Stimulated activated CD4-positive, alpha-beta T cell treated with anti-CD3 and anti-CD28 coated beads, TNF-alpha, amount 100 ng/mL, for 48 hours (primary cell): ENCODE data around the gene NREP.

ENCODE experiments used
- DNase-seq, 3 donors: peaks; one replicate each; pipeline ENCODE4 v3.0.0-alpha.2; 2020; ENCODE audit warnings: low read depth in 3 of 3

NREP gene

DNA sequence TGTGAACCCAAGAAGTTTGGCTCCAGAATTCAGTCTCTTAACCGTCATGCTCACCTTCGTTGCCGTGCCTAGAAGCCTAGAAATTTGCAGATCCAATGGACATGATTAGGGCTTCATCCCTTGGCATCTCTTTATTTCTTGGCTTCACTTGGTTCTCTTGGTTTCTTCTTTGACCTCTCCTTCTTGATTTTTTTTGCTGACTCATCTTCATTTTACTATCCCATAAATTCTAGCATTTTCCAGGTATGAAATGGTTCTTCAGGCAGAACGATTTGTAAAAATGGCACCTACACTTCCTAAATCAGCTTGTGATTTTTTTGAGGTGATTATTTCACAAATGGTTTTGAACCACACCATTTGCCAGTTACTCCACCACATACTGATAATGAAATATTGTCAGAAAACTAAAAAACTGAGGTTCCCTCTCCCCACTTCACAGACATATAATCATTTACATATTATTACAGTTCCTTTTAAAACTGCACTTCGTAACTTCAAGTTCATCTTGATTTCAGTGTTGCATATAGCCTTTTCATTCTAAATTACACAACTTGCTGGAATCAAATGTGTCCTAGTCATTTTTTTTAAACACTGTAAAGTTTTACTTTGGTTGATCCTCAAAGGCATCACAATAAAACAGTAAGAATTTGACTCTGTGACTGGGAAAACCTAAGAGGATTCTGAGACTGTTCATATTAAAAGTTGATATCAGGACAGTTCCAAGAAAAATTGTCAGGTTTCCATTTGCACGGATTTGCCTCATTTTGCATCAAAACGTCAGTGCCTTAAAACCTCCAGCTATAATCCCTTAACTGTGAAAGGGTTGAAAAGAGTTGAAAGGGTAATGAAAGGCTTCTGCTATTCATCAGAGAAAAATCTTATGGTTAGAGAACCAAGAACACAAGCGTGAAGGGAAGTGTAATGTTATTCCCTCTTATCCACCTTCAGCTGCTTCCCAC, 8.9 kb upstream of the NREP start:
- no peak for DNase-seq

DNA sequence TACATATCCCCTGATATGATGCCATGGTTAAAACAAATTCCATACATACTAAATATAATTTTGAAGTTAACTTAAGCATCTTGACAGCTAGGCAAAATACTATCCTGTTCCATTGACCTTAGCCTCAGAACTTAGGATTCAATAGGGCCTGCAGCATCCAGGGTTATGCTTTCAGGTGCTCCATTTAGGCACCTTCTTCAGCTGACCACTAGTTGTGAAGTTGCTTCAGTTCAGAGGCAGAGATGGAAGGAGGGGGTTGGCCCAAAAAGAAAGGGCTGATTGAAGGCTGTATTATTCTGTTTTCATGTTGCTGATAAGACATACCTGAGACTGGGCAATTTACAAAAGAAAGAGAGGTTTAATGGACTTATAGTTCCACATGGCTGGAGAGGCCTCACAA, 7.0 kb upstream of the NREP start:
- DNase-seq: no peak

DNA sequence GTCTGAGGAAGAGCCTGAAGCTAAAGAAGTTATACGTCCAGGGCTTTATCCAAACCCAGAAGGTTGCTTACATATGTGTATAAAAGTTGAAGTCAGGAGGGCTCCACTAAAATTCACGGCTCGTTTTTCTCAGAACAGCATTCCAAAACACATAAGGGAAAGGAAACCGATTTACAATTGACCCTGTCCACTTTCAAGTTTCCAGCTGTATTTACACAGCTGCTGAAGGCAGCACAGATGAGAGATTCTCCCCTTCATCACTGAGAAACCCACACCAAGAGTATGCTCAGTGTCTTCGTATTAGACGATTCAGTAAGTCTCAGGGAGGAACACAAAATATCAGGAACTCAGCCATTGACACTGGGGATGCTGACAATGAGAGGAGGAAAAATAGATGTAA, 5.9 kb upstream of the NREP start:
- no peak for DNase-seq

DNA sequence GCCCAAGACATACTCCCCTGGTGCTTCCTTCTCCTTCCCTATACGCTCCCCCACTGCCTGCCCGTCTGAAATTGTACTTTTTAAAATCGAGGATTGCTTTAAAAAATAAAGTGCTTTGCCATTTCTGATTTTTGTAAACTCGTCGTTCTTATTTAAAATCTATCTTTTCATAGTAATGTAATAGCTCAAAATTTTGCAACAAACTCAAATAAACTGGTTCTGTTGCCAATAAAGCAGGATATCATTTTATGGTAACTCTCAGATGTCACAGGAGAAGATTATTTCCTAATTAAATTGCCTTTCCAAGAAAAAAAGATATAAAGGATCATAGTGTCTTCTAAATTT, 1.3 kb upstream of the NREP start:
- no peak for DNase-seq

DNA sequence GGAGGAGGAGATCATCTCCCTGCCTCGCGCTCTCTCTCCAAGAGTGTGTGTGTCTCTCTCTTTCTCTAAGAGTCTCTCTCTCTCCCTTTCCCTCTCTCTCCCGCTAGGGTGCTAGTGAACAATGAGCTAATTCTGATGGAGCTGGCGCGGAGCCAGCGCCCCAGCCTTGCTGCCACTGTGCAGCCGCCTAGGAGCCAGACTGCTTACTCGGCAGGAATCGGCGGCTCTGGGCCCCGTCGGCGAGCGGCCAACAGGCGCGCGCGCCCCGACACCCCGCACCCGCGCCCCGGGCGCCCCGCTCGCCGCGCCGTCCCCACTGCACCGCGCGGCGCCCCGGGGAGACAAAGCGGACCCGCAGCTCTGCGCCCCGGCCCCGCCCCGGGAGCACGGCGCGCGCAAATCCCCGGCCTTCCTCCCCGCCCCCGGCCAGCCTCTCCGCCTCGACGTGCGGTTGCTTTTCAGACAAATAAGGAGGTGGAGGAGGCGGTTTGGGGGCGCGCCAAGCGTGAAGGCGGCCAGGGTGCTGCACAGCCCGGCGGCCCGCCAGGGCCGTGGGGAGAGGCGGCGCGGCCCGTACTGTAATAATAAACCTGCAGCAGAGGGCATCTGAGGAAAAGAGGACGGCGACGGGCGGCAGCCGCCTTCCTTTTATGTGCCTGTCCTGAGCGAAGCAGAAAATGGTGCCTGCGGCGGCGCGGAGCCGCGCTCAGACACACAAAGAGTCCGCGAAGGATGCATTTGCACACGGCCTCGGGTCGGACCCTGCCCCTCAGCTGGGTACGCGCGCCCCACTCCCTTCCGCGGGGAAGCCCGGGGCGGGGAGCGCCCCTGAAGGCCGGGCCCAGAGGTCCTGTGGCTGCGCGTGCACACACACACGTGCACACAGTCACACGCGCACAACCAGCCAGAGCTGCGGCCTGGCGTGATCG, 625 bp upstream of the NREP start:
- DNase-seq: peak; percentile 46 to 69 (median 68)

DNA sequence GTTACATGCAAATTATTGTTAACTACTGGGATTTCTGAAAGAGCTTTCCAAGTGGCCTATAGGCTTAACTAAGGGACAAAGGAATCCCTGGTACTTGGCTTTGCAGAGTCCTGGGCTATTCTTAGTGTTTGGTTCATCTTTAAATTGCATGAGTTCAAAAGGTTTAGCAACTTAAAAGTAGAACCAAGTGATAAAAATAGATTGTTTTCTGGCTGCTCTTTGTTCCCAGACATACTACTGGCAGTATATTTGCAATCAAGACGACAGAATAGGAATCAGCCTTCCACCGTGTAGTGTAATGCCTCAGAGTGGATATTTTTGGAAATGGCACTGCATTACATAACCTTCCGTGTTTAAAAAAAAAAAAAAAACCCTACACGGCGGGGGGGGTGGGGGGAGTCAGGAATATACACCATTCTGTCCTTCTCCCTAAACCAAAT, 1.0 kb downstream of the NREP start:
- DNase-seq: no peak

DNA sequence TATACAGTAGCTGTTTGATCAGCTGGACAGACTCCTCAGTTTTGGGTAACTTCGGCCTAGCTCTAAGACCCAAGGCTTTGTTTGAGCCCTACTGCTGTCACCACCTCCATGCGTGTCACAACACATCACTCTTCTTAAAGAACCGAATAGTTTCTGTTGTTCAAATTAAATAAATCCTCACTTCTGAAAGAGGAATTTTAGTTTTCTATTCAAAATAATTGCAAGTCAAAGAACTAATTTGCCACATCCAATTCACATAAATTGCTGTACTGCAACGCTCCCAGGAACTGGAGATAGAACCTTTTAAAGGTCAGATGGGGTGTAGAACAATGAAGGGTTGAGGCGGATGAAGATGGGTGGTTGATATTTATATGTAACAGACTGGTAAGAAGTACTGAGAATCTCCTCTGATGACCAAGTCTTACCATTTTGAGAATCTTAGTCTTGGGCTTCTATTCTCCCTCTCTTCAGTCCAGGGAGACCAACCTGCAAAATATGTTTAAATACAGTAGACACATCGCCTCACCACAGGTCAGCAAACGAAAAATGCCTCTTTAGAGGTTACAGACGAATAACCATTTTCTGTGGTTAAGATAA, 1.6 kb downstream of the NREP start:
- no peak for DNase-seq

DNA sequence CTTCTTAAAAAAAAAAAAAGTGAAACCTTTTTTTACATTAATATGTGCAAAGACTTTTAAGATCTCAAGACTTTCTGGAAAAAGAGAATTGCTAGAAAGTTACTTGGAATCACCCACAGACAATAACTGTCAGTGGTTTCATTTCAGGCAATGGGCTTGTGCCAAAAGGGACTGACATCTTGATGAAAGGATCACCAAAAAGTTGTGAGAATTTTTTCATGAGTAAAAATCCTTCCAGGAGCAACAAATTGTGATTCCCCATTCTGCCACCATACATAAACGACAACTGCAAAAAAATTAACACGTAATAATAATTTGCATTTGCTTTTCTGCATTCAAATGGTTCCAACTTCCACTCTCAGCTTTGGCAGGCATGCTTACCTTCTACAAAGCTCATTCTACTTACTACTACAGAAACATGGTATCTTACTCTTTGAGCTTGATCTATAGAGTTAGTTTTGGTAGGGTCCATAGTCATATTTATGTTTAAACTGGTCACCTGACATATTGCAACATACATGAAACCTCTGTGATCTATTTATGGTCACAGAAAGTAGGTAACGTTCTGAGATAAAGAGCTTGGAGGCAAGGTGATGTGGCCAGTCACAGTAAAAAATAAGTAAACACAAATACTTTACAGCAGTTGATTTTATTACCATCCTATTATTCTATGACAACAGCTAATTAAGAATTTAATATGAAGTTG, 3.0 kb downstream of the NREP start:
- no peak for DNase-seq

DNA sequence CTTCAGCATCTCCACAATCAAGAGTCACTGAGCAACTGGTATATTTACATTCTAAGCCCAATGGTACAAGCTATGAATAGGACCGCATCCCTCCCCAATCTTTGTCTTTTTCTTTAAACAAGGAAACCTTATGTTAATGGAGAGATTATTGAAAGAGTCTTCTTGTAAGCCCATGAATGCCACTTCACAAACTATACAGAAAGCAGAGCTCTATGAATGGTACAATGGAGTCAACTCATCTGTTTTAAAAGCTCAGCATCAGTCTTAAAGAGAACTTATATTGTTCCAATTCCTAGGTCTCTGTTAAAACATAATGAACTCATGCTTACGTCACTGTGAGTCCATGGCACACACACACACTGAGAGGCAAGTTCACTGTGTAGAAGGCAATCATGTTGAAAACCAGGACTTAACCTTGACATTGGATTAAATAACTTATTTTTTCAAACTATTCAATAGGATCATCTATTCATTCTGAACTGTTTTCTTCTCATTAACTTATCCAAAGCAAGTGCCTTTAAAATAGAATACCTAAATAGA, 4.5 kb downstream of the NREP start:
- no peak for DNase-seq

DNA sequence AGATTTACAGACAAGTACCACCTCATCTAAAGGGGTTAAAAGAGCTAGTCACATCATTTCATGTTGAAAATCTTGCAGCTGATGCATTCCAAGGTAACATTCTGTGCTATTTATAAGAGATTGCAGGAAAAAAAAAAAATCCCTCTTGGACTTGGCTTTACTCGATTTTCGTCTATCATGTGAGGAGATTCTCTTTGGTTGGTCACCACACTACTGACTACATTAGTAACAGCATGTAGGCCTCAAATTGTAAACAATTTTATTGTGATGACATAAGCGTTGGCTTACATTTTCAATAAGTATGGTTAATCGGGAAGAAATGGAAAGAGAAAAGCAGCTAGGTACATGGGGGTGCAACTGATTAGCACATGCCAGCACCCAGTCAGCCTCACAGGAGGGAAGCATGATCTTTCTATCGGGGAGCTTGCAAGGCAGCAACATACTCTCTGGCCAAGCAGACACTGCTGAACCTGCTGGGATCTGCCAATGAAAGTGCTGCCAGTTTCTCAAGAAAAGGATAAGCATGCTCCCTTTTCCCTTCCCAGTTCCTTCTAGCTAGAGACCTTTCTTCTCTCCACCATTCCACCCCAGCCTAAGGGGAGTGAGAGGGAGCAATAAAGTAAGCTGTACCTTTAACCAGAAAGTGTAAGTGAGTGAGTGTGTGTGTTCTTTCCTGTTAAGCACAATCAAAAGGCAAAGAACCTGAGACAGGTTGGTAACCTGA, 7.5 kb downstream of the NREP start:
- DNase-seq: no peak

DNA sequence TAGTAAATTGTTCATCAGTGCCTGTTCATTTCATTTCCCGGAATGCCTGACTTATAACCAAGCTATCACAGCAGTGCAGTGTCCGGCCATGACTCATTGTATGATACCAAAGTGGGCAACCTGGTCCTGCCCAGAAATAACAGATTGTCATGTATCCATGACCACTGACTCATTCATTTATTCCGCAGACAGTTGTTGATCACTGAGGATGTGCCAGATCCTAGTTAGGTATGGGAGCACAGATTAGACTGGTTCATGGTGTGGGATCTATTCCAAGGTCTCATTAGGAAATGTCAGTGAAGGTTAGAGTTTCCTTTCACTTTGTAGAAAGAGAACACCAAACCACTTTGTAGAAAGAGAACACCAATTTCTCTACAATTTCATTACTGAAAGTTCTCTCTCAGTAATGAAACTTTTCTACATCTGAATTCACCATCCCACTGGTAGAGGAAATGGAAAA, 8.7 kb downstream of the NREP start:
- DNase-seq: no peak

DNA sequence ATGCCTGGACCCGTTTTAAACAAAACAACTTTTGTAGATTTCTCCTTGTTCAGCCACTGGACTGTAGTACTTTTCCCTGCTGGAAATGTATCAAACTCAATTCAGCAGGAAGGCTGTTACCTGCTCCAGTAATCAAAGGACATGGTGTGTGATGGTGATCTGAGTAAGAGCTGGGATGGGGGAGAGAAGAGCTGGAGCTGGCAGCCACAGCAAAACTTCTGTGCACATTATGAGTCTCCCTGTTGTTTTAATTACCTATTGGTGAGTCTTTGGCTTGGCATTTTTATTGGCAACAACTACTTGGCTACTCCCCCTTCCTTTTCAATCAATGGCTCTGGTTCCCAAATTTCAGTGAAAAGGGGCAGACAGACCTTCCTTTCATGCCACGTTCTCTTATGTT, 9.7 kb downstream of the NREP start:
- no peak for DNase-seq

DNA sequence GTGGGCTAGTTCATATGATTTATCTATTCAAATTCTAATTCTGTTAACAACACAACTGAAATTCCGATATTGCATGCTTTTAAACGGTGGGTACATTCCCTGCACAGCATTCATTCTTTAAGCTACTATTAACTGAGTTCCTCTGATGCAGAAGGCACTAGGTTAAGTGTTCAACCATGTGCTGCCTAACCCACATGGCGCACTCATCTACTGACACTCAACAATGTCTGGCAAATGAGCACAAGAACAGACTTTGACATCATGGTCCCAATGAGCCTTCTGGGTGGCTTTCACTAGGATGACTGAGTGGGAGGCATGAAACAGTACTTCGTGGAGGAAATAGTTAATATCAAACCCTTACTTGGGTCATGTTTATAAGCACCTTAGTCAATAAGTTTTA, 10.2 kb downstream of the NREP start:
- DNase-seq: no peak

DNA sequence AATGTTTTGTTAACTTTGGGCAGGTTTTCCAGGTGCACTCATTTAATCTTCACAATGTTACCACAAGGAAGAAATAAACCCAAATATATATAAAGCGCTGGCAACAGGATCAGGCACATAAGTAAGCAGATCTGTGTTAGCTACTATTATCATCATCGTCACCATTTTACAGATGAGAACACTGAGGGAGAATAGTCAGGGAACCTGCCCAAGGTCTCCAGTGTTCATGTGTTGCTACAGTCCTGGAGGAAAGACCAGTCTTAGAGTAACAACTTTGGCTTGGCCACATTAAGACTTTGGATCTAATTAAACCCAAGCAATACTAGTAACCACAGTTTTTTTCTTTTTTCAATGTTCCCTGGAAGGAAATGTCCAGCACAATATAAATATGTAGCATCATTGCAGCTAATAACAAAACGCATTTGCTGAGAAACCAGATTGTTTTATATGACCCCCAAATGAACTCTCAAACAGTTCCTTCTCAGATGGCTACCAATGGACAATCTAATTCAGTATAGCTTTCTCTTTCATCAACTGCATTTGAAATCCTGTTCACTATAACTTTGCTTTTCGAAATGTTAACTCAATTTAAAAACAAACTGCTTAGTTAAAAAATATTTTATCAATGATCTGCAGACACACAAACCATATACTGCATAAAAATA, 11.8 kb downstream of the NREP start:
- DNase-seq: no peak

DNA sequence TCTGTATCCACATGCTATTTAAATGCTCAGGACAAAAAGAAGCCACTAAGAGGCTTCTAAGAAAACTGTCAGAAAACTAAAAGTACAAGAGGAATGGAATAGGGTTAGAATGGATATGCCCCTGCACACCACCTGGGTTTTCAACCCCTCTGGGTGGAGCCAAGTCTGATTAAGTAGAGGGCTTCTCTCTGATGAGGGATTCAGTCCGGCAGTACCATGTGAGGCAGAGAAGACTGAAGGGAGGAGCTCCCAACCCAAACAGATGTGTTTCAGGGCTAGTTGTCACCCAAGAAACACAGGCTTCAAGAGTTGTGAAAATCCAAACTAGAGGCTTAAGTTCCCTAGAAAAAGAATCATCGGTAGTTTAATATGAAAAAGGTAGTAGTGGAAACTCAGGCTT, 12.5 kb downstream of the NREP start:
- DNase-seq: no peak

DNA sequence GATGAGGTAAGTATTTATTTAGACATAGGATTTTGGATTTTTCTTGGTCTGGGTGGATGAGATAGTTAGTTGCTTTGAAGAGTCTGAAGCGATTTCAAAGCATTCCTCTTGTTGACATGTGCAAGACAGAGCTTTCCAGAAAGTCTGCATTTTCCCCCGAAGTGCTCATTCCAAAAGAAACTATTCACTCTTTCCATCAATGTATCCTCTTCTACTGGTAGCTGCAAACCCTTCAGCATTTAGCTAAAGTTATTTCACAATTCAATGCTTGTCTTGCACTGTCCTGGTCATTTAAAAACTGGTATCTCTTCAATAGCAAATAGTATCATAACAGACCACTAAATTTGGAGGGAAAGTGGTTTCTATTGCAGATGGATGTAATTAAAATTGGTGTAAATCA, 13.0 kb downstream of the NREP start:
- no peak for DNase-seq

DNA sequence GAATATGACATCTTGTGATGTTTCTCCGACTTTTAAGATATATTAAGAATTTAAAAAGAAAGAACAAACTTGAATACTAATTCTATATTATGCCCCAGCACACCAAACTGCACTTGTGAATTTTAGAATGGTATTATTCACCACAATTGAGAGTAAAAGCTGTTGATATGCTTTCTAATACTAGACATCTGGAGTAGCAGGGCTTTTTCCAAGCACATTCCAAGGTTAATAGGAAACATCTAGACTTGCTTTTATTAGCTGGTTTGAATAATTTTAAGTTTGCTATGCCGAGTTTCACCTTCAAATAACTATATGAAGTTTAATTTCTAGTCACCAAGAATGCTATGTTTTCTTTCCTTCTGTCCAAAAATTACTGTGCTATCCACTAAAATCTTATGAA, 13.5 kb downstream of the NREP start:
- DNase-seq: no peak

DNA sequence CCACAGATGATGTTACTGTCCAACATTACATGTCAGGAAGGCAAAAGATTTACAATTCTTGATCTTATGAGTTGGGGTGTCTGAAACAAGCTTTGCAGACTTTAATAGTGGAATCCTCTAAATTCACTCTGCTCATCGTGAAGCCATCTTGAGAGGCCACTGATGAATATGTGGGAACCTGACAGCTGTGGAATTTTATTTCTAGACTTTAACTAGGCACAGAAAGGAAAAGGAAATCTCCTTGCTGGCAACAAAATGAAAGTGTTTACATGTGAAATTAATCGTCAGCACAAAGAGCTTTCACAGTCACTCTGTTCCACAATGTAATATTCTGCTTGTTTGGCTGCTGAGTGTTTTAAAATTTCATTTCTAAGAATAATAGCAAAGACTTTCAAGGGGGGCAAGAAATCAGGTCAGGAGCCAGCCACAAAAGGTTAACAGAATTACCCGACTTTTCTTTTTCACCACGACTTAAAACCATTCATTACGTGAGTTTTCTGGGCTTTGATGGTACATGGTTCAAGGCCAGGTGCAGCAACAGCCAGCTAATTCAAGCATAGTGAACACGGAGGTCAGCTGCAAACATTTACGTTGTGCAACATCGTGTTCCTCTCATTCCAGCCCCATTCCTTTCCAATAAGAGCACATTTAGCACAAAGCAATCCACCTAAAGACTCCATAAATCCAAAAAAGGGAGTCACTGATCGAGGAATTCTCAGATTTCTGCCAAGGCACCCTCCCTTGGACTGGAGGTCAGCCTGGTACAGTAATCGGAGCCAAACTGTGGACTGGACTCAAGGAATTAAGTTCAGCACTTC, 14.6 kb downstream of the NREP start:
- DNase-seq: no peak

DNA sequence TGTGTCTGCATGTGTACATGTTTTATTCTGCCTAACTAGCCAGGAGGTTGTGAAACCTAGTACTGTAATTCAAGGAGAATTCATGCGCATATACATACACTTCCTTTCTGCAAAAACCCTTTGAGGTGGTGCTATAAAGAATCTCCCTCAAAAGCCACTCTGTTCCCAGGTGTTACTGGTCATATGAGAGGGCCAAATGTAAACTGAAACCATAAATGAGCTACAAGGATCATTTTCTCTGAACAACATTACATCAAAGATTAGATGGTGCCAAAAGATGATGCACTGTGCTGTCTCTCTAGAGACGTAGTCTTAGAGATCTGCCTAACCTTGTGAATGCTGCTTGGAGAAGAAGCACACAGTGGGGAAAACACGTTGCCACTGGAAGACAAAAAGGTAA, 15.7 kb downstream of the NREP start:
- DNase-seq: no peak
